T-helper 9 cell (primary cell): ENCODE measurements around the gene PRRT2.

ENCODE experiments used
- DNase-seq: peaks from one replicate; pipeline ENCODE4 v3.0.0-alpha.2; 2020

Gene PRRT2

GRCh38 chr16:29835926-29836325 is 23.9 kb downstream of the PRRT2 start:
- DNase-seq = no peak

DNA sequence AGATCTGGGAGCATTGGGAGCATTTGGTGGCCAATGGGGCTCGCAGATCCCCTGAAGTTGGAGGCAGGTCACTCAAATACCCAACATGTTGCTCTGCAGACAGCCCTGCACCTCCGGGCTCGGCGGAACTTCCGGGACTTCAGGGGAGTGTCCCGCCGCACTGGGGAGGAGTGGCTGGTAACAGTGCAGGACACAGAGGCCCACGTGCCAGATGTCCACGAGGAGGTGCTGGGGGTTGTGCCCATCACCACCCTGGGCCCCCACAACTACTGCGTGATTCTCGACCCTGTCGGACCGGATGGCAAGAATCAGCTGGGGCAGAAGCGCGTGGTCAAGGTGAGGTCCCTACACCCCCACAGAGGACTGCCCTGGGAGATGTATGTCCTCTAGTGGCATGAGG is 24.6 kb downstream of the PRRT2 start:
- DNase-seq = no peak

DNA sequence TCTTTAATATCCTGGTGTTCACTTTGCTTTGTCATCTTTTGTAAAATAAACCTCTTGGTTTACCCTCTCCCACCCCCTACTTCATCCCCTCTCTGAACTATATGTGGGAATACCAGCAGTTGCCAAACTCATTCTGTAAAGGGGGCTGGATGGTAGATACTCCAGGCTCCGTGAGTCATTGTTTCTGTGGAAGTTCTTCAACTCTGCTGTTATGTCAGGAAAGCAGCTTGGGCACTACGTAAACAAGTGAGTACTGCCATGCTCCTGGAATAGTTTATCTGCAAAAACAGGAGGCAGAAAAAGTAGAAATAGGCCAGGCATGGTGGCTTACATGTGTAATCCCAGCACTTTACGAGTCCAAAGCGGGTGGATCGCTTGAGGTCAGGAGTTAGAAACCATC is 25.8 kb downstream of the PRRT2 start:
- no peak for DNase-seq

DNA sequence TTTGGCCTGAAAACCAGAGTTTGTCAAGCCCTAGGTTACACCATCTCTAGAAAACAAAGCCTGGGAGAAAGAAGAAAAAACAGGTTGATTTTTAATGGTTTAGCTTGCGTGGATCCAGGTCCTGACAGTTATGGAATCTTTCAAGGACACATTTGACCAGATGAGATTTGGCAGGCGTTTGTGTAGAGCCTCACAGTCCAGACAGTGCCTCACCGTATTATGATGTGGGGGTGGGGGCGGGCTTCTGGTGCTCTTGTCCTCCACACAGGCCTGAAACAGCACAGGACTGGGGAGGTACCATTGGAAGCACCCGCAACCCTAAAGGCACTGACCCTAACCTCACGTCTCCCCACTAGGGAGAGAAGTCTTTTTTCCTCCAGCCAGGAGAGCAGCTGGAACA is 27.8 kb downstream of the PRRT2 start:
- DNase-seq = no peak

DNA sequence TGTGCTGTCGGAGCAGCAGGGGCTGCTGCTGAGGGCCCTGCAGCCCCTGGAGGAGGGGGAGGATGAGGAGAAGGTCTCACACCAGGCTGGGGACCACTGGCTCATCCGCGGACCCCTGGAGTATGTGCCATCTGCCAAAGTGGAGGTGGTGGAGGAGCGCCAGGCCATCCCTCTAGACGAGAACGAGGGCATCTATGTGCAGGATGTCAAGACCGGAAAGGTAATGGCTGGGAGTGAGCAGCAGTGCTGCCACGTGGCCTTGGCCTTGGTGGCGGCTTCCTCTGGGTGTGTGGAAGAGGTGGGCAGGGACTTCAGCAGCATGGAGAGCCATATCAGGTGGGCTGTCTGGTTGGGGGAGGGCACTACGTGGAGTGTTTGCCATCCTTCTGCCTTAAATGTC is 28.2 kb downstream of the PRRT2 start:
- no peak for DNase-seq

DNA sequence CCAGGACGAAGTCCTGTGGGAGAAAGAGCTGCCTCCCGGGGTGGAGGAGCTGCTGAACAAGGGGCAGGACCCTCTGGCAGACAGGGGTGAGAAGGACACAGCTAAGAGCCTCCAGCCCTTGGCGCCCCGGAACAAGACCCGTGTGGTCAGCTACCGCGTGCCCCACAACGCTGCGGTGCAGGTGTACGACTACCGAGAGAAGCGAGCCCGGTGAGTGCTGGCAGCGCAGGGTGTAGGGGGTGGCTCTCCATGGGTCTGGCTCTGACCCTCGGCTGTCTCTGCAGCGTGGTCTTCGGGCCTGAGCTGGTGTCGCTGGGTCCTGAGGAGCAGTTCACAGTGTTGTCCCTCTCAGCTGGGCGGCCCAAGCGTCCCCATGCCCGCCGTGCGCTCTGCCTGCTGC is 29.6 kb downstream of the PRRT2 start:
- no peak for DNase-seq

GRCh38 chr16:29842732-29843346 is 30.8 kb downstream of the PRRT2 start:
- no peak for DNase-seq

DNA sequence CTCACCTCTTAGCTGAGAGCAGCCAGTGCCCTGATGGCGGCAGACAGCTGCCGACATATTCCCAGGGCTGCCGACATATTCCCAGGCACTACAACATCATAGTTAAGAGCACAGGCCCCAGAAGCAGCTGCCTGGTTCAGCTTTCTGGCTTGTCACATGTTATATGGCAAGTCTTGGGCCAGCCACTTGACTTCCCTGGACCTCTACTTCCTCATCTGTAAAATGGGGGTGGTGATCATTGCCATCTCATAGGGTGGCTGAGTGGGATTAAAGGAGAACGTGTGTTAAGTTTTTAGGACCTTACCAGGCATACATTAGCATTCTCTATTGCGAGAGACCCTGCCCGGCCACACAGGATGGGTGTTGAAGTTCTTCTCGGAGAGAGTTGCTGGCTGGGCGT is 31.9 kb downstream of the PRRT2 start:
- DNase-seq = no peak

- DNase-seq = no peak
Measured at GRCh38 chr16:29844575-29845331, 32.8 kb downstream of the PRRT2 start.

DNA sequence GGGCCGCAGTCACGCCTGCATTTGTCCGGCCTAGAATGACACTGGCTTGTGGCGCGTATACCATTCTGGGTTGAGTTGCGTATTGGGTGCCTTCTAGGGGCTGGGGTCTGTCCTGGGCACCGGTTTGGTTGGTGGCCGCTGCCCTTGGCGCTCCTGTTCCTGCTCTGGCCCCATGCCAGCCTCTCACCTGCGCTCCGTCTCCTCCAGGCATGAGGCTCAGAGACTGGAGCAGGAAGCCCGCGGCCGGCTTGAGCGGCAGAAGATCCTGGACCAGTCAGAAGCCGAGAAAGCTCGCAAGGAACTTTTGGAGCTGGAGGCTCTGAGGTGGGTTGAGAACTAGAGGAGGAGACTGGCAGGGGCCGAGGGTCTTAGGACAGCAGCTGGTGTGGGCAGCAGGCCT is 33.7 kb downstream of the PRRT2 start:
- DNase-seq = no peak

DNA sequence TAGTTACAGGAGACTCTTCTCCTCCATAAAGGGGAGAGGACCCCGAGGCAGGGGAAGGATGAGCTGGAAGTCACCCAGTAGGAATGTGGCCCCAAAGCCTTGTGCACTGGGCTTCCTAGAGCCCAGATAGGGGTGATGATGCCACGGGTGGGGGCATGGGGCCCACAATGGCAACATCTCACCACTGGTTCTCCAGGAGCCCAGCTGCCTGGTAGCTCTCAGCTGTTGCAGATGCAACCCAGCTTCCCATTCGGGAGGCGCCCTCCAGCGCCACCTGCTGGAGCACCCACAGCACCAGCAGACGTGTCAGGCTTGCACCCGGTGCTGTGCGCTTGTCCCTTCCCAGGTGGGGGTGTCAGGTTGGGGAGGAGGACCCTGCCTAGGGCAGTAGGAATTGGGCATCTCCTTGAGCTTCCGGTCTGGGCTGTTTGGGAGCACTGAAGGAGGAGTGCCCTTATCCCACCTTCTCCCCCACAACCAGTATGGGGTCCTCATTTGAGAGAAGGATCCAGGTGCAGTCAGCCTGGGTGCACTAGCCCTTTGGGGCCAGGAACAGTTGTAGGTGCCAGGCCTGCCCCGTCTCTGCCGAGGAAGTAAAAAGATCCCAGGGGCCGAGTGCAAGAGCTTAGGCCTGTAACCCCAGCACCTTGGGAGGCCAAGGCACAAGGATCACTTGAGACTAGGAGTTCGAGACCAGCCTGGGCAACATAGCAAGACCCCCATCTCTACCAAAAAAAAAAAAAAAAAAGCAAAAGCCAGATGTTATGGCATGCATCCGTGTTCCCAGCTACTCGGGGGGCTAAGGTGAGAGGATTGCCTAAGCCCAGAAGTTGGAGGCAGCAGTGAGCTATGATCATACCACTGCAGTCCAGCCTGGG is 36.7 kb downstream of the PRRT2 start:
- DNase-seq = peak; percentile 78

DNA sequence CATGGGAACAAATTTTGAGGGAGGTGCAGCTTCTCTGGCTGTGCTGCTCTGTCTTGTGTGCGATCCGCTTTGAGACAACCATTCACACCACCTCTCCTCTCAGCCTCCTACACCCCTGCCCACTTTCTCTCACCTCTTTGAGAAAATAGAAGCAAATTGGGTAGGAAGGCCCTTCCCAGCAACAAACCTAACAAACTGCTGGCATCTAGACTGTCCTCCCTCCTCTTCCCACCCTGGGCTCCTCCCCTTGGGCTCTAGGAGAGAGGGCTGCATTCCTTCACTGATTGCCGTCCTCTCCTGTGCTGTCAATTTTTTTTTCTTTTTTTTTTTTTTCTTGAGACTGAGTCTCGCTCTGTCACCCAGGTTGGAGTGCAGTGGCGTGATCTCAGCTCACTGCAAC is 37.5 kb downstream of the PRRT2 start:
- DNase-seq = no peak

GRCh38 chr16:29850998-29851397 is 39.0 kb downstream of the PRRT2 start:
- DNase-seq = no peak

- DNase-seq = no peak
Measured at GRCh38 chr16:29852654-29853053, 40.7 kb downstream of the PRRT2 start.

- DNase-seq = no peak
Measured at GRCh38 chr16:29854520-29855100, 42.6 kb downstream of the PRRT2 start.

DNA sequence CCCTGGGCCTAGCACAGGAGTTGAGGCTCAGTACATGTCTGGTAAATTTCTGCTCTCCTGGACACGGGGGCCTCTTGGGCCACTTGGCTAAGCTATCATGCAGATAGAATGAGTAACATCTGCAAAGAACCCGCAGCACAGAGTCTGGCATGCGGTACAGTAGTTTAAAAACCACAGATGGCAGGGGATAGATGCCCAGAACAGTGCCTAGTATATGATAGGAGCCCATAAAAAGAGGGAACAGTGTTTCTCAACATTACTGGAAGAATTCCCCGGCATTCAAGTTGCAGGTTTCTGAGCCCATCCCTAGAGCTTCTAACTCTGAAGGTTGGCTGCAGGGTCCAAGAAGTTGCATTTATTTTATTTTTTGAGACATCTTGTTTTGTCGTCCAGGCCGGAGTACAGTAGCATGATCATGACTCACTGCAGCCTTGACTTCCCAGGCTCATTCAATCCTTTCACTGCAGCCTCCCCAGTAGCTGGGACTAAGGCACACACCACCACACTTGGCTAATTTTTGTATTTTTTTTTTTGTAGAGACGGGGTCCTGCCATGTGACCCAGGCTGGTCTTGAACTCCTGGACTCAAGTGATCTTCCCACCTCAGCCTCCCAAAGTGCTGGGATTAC is 45.3 kb downstream of the PRRT2 start:
- no peak for DNase-seq

DNA sequence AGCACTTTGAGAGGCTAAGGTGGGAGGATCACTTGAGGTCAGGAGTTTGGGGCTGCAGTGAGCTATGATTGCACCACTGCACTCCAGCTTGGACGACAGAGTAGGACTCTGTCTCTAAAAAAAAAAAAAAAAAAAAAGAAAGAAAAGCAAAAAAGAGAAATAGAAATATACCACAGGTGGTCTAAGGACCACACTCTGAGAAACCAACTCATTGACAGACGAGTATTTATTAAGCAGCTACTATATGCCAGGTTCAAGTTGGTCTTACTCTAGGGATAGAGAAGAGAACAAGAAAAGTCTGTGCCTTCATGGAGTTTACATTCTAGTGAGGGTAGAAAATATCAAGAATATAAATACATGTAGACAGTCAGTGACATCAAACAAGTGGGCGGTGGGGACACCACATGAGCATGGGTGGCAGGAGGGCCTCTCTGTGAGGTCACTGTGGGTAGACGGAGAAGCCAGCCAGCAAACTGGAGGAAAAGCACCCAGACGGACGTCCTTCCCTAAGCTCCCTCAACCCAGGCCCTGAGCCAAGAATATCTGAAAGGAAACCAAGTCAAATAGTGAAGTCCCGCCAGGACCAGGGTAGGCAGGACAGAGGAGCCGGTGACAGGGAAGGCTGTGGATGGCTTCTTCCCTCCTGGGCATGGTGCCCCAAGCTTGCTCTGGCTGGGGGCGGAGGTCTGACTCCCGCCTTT is 46.3 kb downstream of the PRRT2 start:
- DNase-seq = no peak

- no peak for DNase-seq
Measured at GRCh38 chr16:29858974-29859373, 47.0 kb downstream of the PRRT2 start.

DNA sequence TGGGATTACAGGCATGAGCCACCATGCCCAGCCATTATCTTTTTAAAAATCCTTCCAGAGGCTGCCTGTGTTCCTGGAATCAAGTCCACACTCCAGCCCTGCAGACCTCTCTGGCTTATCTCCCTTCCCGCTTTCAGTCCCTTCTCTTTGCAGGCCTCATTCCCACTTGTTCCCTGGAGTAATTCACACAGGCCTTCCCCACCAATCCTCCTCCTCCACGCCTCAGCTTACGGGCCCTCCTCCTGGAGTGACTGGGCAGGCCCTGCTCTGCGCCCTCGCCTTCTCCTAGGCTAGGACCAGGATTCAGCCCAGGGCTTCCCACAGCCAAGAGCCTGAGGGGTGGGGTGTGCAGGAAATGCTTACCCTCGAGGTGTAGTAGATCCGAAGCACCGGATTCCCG is 48.2 kb downstream of the PRRT2 start:
- no peak for DNase-seq

GRCh38 chr16:29862383-29862883 is 50.4 kb downstream of the PRRT2 start:
- no peak for DNase-seq

DNA sequence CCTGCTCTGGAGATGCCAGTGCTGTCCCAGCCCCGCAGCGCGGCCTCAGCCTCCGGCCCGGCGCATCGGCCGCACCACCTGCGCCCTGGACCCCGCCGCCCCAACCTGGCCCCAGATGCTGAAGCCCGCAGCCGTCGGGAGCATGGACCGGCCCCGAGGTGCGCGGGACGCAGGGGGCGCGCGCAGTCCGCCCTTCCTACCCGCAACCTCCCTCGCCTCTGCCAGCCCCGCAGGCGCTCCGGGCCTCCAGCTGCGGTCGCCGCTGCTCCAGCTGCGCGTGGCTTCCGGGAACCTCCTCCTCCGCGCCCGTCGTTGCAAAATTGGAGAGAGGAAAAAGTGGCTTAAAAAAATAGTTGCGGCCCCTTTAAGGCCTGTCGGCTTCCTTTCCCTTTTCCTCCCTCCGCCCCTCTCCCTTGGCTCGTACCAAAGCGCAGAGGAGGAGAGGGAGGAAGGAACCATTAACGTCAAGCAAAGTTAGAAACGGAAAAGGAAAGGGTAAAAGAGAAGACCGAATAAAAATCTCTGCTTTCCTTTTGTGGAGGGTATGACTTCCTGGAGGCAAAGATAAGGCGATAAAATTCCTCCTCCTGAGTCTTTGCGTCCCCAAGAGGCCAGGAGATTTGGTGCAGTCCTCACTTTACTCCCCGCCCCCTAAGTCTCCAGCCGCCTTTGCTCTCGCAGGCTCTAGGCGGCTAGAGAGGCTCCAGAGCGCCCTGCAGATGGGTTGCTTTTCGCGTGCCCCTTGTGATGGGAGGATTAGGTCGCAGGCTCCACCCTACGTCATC is 51.1 kb downstream of the PRRT2 start, which contains the start of gene CDIPT:
TSS of gene CDIPT (minus strand) at position 343 of the 785 bp plus-strand sequence. CDS start 369 bp downstream, outside the sequence.
- peak; percentile 87 for DNase-seq
